ENCODE data around the gene KIF1B.
A peak's percentile ranks its signal among the peaks of the same experiment; 100 is the strongest.
"Not testable (repeated sequence)": the region's sequence is repeated elsewhere in the genome, so short reads cannot be mapped to it uniquely, and the experiment has no call there.

KIF1B gene

GRCh38 chr1:10236405-10237156 is 26.2 kb downstream of the KIF1B start:
- no peak for DNase-seq (ENCODE audit: low spot score)

GRCh38 chr1:10237157-10237539 is 26.8 kb downstream of the KIF1B start:
- no peak for DNase-seq (ENCODE audit: low spot score)

DNA sequence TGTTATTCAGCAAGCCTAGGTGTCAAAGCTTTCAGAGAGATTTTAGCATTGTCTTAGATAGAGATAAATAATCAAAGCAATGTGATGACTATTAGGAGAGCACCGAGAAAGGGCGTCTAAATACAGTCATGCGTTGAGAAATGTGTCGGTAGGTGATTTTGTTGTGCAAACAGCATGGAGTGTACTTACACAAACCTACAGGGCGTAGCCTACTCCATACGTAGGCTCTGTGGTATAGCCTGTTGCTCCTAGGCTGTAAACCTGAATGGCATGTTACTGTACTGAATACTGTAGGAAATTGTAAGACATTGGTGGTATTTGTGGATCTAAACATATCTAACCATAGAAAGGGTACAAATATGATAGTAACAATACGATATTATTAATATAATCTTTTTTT is 31.8 kb downstream of the KIF1B start:
- DNase-seq (ENCODE audit: low spot score), result no peak

- DNase-seq (ENCODE audit: low spot score), result no peak
Observed at GRCh38 chr1:10242811-10243210, 32.4 kb downstream of the KIF1B start.

GRCh38 chr1:10245674-10246073 is 35.3 kb downstream of the KIF1B start:
- no peak for DNase-seq (ENCODE audit: low spot score)

- DNase-seq (ENCODE audit: low spot score), result no peak
Observed at GRCh38 chr1:10249808-10250457, 39.6 kb downstream of the KIF1B start.

DNA sequence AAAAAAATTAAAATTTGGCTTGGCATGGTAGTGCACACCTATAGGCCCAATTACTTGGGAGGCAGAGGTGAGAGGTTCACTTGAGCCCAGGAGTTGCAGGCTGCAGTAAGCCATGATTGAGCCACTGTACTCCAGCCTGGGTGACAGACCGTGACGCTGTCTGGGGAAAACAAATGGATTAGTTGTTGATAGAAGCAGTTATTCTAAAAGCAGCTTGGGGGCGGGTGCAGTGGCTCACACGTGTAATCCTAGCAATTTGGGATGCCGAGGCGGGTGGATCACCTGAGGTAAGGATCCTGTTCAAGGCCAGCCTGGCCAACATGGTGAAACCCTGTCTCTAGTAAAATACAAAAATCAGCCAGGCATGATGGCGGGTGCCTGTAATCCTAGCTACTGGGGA is 40.3 kb downstream of the KIF1B start:
- DNase-seq (ENCODE audit: low spot score), result no peak

GRCh38 chr1:10251325-10252108 is 41.1 kb downstream of the KIF1B start:
- not testable (repeated sequence) for DNase-seq (ENCODE audit: low spot score)

GRCh38 chr1:10252508-10252907 is 42.1 kb downstream of the KIF1B start:
- DNase-seq (ENCODE audit: low spot score), result no peak

DNA sequence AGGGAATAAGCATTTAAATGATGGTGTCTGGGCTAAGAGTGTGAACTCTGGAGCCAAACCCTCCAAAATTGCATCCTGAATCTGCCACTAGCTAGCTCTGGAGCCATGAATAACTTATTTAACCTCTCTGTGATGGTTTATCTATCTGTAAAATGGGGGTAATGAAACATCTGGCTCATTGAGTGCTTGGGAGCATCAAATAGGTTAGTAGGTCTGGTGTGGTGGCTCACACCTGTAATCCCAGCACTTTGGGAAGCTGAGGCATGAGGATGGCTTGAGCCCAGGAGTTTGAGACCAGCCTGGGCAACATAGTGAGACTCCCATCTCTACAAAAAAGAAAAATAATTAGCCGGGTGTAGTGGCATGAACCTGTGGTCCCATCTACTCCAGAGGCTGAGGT is 42.8 kb downstream of the KIF1B start:
- DNase-seq (ENCODE audit: low spot score), result no peak

- no peak for DNase-seq (ENCODE audit: low spot score)
Observed at GRCh38 chr1:10253755-10254154, 43.4 kb downstream of the KIF1B start.

GRCh38 chr1:10257851-10258250 is 47.5 kb downstream of the KIF1B start:
- DNase-seq (ENCODE audit: low spot score), result no peak

GRCh38 chr1:10259547-10259946 is 49.2 kb downstream of the KIF1B start:
- DNase-seq (ENCODE audit: low spot score), result not testable (repeated sequence)

DNA sequence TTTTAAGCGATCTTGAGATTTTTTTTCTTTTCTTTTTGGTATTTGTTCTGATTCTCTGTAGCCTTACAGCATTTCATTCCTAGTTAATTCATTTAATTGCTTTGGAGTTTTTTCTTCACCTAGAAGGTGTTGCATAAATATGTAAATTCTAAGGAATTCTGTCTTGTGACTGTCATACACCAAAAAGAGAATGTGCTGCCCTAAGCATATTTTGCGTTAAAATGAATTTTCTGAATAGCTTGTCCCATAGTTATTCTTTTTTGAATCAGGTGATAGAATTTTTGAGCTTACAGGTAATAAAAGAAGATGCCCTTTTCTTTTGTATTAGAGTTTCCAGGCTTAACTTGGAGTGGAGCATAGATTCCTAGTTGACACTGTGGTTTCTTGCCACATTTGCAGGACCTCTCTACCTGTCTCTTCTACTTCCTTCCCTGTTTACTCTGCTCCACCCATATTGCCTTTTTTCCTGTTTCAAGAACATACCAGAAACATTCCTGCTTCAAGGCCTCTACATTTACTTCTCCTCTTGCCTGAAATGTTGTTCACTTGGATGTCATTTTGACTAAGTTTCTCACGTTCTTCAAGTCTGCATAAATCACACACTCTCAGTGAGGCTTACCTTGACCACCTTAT is 53.2 kb downstream of the KIF1B start:
- DNase-seq (ENCODE audit: low spot score), result no peak

GRCh38 chr1:10265027-10265426 is 54.7 kb downstream of the KIF1B start:
- DNase-seq (ENCODE audit: low spot score), result no peak

DNA sequence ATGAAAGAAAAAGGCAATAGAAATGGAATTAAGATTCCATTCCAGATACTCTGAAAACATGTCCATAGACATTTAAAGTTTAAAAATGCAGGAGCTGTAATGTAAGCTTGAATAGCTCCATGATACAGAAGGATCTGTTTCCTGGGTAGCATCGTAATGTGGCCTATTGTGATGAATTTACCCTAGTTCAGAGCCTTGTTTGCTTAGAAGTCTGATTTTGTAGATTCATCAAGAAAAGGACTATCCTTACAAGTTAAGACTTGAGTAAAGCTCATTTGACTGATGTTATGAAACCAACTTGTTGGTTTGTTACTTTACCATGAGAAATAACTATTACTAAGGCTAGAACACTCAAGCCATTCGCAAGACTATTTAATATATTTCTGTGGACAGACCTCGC is 55.5 kb downstream of the KIF1B start:
- no peak for DNase-seq (ENCODE audit: low spot score)

DNA sequence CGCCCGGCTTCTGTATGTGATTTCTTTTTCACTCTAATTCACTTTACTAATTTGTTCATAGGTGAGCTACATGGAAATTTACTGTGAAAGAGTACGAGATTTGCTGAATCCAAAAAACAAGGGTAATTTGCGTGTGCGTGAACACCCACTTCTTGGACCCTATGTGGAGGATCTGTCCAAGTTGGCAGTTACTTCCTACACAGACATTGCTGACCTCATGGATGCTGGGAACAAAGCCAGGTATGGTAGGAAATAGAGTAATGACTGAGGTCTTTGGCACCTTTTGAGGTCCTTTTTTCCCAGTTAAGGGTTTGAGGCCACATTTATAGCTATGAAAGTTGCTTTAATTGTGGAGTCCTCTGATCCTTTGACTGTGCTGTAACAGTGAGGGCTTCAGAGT is 56.9 kb downstream of the KIF1B start:
- DNase-seq (ENCODE audit: low spot score), result peak; percentile 49

- DNase-seq (ENCODE audit: low spot score), result no peak
Observed at GRCh38 chr1:10267921-10268320, 57.6 kb downstream of the KIF1B start.

GRCh38 chr1:10271090-10271489 is 60.7 kb downstream of the KIF1B start:
- no peak for DNase-seq (ENCODE audit: low spot score)

GRCh38 chr1:10271869-10272268 is 61.5 kb downstream of the KIF1B start:
- DNase-seq (ENCODE audit: low spot score), result no peak

DNA sequence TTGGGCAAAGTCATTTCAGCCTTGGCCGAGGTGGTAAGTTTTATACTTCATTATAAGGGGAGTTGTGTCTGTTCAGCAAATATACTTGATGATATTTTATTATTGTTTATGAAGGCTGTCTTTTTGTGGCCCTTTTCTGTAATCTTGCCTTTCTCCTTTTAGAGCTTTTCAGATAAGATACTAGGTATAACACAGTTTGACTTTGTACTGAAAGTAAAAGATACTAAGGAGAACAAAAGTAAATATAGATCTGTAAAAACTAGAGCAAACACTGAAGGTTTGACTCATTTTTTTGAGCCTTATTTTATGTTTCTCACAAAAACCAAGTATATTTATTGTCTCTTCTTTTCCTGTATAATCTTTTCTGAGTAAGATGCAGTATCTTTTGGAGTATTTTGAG is 61.9 kb downstream of the KIF1B start:
- DNase-seq (ENCODE audit: low spot score), result no peak

DNA sequence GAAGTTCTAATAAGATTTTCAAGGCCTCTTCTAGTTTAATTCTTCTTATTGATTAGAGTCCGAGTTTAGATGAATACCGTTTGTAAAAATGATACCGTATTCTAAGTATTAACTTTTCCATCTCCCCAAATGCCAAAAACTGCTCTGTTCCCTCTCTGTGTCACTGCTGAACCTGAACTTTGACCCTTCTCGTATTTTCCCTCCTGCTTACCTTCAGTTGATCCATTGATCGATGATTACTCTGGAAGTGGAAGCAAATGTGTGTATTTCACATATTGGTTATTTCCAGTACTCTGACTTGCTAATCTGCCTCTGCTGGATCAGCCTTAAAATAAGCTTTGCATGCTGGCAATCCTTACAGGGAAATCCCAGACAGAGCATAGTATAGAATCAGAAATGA is 68.5 kb downstream of the KIF1B start:
- no peak for DNase-seq (ENCODE audit: low spot score)
